ENCODE data around the gene PCIF1. TPM values are rescaled to one million over a fixed set of nuclear protein-coding genes. Genes with fewer than 3 reads are reported as not detected.

Gene PCIF1
- total and polyA plus RNA-seq, 2 donors (not counting 3 experiments of a cell fraction or from before 2014, with no cell fraction given) = 26.4 to 27.2 TPM

GRCh38 chr20:45983279-45983743 is 48.8 kb downstream of the PCIF1 start:
- intact Hi-C loops (cut with micrococcal nuclease) (no loop called here), dilution Hi-C loops (cut with MboI; ENCODE audit: extremely low pct_ligation_motif_present, low sequenced_read_pairs) (no loop called here)
- no peak overlapping the region for H3K4me3 ChIP-seq (replicated peaks in 1 of 3; ENCODE audit: insufficient read depth in 1 of 3, low read depth in 1 of 3, low read length in 3 of 3)
- no peak overlapping the region for H3K4me2 ChIP-seq (ENCODE audit: insufficient read depth, low read length)
- no peak overlapping the region for H3K27ac ChIP-seq (ENCODE audit: insufficient read depth, low read depth, low read length)
- no peak overlapping the region for H3K9ac ChIP-seq (replicated peaks; ENCODE audit: extremely low read depth, insufficient read depth, low read length)
- CTCF ChIA-PET = interaction anchor here (1.5 to 1.9 kb wide), 2 partner anchors 13 to 31 kb away, joined by 7 to 10 read pairs; no protein-coding TSS in a partner anchor
- POLR2A ChIA-PET = no interaction called here
- H3K9me1 ChIP-seq (replicated peaks; ENCODE audit: control insufficient read depth, extremely low read depth, insufficient read depth, low read length) = no peaks in the 10 kb centered on the region
- FAIRE-seq (no peak), DNase-seq (ENCODE audit: low read depth, low spot score) (no peak)
- no peaks in the 10 kb centered on the region for H3K79me2 ChIP-seq (ENCODE audit: control insufficient read depth, insufficient read depth, low read length)
- no peak overlapping the region for H2AFZ ChIP-seq (ENCODE audit: low read depth, low read length)
- H4K20me1 ChIP-seq (replicated peaks; ENCODE audit: control insufficient read depth, extremely low read depth, insufficient read depth, low read length) = no peaks in the 10 kb centered on the region
- no peaks in the 10 kb centered on the region for H3K4me1 ChIP-seq (ENCODE audit: control insufficient read depth, extremely low read depth, insufficient read depth, low read length)
- no TSS peak for BruUV-seq (replicated peaks)
- TF ChIP-seq POLR2A (IDR thresholded peaks at IDR 0.05; ENCODE audit: low read depth, low read length) (no peak), EZH2 (IDR thresholded peaks at IDR 0.05; ENCODE audit: borderline replicate concordance, low read depth, low read length, severe bottlenecking) (no peak), FOS (IDR thresholded peaks at IDR 0.05; ENCODE audit: borderline replicate concordance, insufficient read depth, low read length) (no peak), GATA2 (IDR thresholded peaks at IDR 0.05; ENCODE audit: insufficient read depth, insufficient read length, low read depth, low read length) (no peak), CTCF (IDR thresholded peaks at IDR 0.05; ENCODE audit: extremely low read depth in 1 of 2, insufficient read depth in 1 of 2, low read depth in 1 of 2, low read length in 2 of 2) (no peak), JUN (IDR thresholded peaks at IDR 0.05; ENCODE audit: borderline replicate concordance, insufficient read depth, insufficient read length, low read depth) (no peak), MYC (IDR thresholded peaks at IDR 0.05; ENCODE audit: low read depth, low read length) (no peak), POLR2AphosphoS5 (IDR thresholded peaks at IDR 0.05; ENCODE audit: insufficient read depth, low read depth, low read length) (no peak), MAX (IDR thresholded peaks at IDR 0.05; ENCODE audit: insufficient read depth, insufficient read length) (no peak)
- peaks cover 5 to 8% of the 10 kb centered on the region in 2 experiments for H3K27me3 ChIP-seq (ENCODE audit: control insufficient read depth in 2 of 2, insufficient read depth in 2 of 2, low read length in 2 of 2)
- no peaks in the 10 kb centered on the region for H3K36me3 ChIP-seq (ENCODE audit: control insufficient read depth in 2 of 2, extremely low read depth in 1 of 2, insufficient read depth in 2 of 2, low read length in 2 of 2)
- no peaks in the 10 kb centered on the region for H3K9me3 ChIP-seq (replicated peaks; ENCODE audit: control insufficient read depth, insufficient read depth, low read length)
